ENCODE measurements around the gene ATP6V1G2. TPM values are rescaled to one million over a fixed set of nuclear protein-coding genes. Genes with fewer than 3 reads are reported as not detected.

ATP6V1G2 gene
- total and polyA plus RNA-seq, 2 of the 8 experiments (the other 6 are each of a cell fraction or from before 2014, with no cell fraction given): 3.0 to 5.7 TPM

GRCh38 chr6:31546958-31547726, 734 bp upstream of the ATP6V1G2 start, which contains the start of gene NFKBIL1 (continued):
- TF ChIP-seq CHD1 (IDR thresholded peaks at IDR 0.05; ENCODE audit: low read depth, low read length): peak; percentile 13; the same call in 1 of the 2 replicates
- TF ChIP-seq TCF12 (IDR thresholded peaks at IDR 0.05; ENCODE audit: low read depth, low read length): no peak

Data from H1 (cell line).